ENCODE results near the gene UBE2V1. TPM values are rescaled to one million over a fixed set of nuclear protein-coding genes. Genes with fewer than 3 reads are reported as not detected.

The UBE2V1 gene
- total and polyA plus RNA-seq, 2 of the 13 experiments (the other 11 are each of a cell fraction or from before 2014, with no cell fraction given) = 81.3 to 132 TPM

DNA sequence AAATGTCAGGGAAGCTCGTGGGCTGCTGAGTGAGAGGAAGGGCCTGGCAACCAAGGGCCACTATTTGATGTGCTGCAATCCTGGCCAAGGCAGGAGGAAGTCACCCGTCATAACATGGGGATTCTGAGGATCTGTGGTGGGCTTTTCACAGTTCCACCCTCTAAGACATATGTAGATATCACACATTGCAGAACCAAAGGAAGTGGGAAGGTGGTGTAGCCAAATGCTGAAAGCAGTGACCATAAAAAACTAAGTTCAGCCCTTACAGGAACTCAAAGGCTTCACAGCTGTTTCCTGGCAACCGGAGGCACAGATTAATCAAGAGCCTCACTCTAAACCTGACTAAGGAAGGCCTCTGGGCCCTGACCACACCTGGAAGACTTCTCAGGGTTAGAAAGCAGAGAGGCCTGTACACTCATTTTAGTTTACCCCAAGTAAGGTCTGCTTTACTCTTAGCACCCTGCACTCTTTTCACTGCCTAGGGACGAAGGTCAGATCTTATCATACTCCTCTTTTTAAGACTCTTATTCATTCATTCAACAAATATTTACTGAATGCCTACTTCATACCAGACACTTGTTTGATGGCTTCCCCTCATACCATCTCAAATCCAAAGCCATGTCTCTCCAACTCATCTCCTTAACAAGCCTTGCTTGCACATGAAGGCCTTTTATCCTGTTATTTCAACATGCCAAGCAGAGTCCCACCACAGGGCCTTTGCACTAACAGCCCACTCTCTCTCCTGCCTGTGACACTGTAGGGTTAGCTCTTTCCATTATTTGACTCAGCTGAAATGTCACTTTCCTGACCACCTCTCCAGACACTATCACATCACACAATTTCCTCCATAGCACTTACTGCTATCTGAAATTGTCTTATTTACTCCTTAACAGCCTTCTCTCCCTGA is 2.6 kb downstream of the UBE2V1 start (continued):
- TF ChIP-seq, protein P1, sequence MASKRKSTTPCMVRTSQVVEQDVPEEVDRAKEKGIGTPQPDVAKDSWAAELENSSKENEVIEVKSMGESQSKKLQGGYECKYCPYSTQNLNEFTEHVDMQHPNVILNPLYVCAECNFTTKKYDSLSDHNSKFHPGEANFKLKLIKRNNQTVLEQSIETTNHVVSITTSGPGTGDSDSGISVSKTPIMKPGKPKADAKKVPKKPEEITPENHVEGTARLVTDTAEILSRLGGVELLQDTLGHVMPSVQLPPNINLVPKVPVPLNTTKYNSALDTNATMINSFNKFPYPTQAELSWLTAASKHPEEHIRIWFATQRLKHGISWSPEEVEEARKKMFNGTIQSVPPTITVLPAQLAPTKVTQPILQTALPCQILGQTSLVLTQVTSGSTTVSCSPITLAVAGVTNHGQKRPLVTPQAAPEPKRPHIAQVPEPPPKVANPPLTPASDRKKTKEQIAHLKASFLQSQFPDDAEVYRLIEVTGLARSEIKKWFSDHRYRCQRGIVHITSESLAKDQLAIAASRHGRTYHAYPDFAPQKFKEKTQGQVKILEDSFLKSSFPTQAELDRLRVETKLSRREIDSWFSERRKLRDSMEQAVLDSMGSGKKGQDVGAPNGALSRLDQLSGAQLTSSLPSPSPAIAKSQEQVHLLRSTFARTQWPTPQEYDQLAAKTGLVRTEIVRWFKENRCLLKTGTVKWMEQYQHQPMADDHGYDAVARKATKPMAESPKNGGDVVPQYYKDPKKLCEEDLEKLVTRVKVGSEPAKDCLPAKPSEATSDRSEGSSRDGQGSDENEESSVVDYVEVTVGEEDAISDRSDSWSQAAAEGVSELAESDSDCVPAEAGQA (IDR thresholded peaks at IDR 0.05; ENCODE audit: low read depth) = no peak
- TF ChIP-seq, protein P1 (CRISPR knock-in tag; IDR thresholded peaks at IDR 0.05; ENCODE audit: borderline replicate concordance) = no peak
- no peak for TF ChIP-seq ZNF253 (CRISPR knock-in tag; IDR thresholded peaks at IDR 0.05; ENCODE audit: borderline replicate concordance)
- TF ChIP-seq NCOA2 (CRISPR knock-in tag; IDR thresholded peaks at IDR 0.05) = peak; percentile 20; the same call in 1 of the 2 replicates
- TF ChIP-seq POLR2G (IDR thresholded peaks at IDR 0.05; ENCODE audit: low read depth, low read length) = no peak
- TF ChIP-seq, protein P2, sequence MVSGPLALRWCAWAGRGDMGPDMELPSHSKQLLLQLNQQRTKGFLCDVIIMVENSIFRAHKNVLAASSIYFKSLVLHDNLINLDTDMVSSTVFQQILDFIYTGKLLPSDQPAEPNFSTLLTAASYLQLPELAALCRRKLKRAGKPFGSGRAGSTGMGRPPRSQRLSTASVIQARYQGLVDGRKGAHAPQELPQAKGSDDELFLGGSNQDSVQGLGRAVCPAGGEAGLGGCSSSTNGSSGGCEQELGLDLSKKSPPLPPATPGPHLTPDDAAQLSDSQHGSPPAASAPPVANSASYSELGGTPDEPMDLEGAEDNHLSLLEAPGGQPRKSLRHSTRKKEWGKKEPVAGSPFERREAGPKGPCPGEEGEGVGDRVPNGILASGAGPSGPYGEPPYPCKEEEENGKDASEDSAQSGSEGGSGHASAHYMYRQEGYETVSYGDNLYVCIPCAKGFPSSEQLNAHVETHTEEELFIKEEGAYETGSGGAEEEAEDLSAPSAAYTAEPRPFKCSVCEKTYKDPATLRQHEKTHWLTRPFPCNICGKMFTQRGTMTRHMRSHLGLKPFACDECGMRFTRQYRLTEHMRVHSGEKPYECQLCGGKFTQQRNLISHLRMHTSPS (CRISPR knock-in tag; IDR thresholded peaks at IDR 0.05; ENCODE audit: low read depth) = no peak
- no peak for TF ChIP-seq ASH2L (IDR thresholded peaks at IDR 0.05; ENCODE audit: insufficient read length, low read depth, low read length)
- TF ChIP-seq RCOR2 (CRISPR knock-in tag; IDR thresholded peaks at IDR 0.05) = peak; percentile 62
- TF ChIP-seq RAD21 (CRISPR knock-in tag; IDR thresholded peaks at IDR 0.05) = no peak
- TF ChIP-seq, protein P3, sequence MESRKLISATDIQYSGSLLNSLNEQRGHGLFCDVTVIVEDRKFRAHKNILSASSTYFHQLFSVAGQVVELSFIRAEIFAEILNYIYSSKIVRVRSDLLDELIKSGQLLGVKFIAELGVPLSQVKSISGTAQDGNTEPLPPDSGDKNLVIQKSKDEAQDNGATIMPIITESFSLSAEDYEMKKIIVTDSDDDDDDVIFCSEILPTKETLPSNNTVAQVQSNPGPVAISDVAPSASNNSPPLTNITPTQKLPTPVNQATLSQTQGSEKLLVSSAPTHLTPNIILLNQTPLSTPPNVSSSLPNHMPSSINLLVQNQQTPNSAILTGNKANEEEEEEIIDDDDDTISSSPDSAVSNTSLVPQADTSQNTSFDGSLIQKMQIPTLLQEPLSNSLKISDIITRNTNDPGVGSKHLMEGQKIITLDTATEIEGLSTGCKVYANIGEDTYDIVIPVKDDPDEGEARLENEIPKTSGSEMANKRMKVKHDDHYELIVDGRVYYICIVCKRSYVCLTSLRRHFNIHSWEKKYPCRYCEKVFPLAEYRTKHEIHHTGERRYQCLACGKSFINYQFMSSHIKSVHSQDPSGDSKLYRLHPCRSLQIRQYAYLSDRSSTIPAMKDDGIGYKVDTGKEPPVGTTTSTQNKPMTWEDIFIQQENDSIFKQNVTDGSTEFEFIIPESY (CRISPR knock-in tag; IDR thresholded peaks at IDR 0.05) = no peak
- TF ChIP-seq, protein P4, sequence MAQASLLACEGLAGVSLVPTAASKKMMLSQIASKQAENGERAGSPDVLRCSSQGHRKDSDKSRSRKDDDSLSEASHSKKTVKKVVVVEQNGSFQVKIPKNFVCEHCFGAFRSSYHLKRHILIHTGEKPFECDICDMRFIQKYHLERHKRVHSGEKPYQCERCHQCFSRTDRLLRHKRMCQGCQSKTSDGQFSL (CRISPR knock-in tag; IDR thresholded peaks at IDR 0.05) = no peak
- TF ChIP-seq ZNF317 (CRISPR knock-in tag; IDR thresholded peaks at IDR 0.05) = no peak
- TF ChIP-seq, protein P5, sequence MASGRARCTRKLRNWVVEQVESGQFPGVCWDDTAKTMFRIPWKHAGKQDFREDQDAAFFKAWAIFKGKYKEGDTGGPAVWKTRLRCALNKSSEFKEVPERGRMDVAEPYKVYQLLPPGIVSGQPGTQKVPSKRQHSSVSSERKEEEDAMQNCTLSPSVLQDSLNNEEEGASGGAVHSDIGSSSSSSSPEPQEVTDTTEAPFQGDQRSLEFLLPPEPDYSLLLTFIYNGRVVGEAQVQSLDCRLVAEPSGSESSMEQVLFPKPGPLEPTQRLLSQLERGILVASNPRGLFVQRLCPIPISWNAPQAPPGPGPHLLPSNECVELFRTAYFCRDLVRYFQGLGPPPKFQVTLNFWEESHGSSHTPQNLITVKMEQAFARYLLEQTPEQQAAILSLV (CRISPR knock-in tag; IDR thresholded peaks at IDR 0.05; ENCODE audit: borderline replicate concordance) = no peak
- no peak for TF ChIP-seq IRF2 (CRISPR knock-in tag; IDR thresholded peaks at IDR 0.05)
- TF ChIP-seq KDM4B (CRISPR knock-in tag; IDR thresholded peaks at IDR 0.05) = no peak
- peak; percentile 67; the same call in 1 of the 2 replicates for TF ChIP-seq ZMYM2 (CRISPR knock-in tag; IDR thresholded peaks at IDR 0.05)
- TF ChIP-seq ZMAT3 (CRISPR knock-in tag; conservative IDR thresholded peaks at IDR 0.05) = no peak
